HepG2 (cell line): ENCODE data around the gene FBXL12. TPM values are rescaled to one million over a fixed set of nuclear protein-coding genes. Genes with fewer than 3 reads are reported as not detected.
A peak's percentile ranks its signal among the peaks of the same experiment; 100 is the strongest.

Experiments used
- ATF2 ChIP-seq: sonication (generic); formaldehyde crosslinking; IDR thresholded peaks from 2 replicates; pipeline ENCODE4 v1.4.0; 2020; ENCODE audit warnings: missing genetic modification reagents
- CBX5 ChIP-seq: sonication (generic); formaldehyde crosslinking; IDR thresholded peaks from 2 replicates; pipeline ENCODE4 v1.4.0; 2020; ENCODE audit warnings: missing genetic modification reagents, borderline replicate concordance
- HNRNPH1 ChIP-seq: fragments of 200-400 bp; formaldehyde crosslinking; optimal IDR thresholded peaks from 2 replicates; pipeline ENCODE3; 2017; ENCODE audit warnings: mild to moderate bottlenecking, low read depth, low read length
- KLF9 ChIP-seq: IDR thresholded peaks from 2 replicates; pipeline ENCODE4 v1.6.1; 2016; ENCODE audit warnings: low read depth
- MBNL3 ChIP-seq: fragments of 250-450 bp; sonication (Bioruptor Pico); conservative IDR thresholded peaks from 2 replicates; pipeline ENCODE4 v1.8.0; 2022; ENCODE audit warnings: mild to moderate bottlenecking, inconsistent platforms
- MYC ChIP-seq: sonication (generic); formaldehyde crosslinking; IDR thresholded peaks from 2 replicates; pipeline ENCODE4 v1.9.0; 2021; ENCODE audit warnings: missing genetic modification reagents, borderline replicate concordance
- NAIF1 ChIP-seq: sonication (generic); formaldehyde crosslinking; IDR thresholded peaks from 2 replicates; pipeline ENCODE4 v1.5.0; 2020; ENCODE audit warnings: mild to moderate bottlenecking, missing genetic modification reagents, borderline replicate concordance
- PATZ1 ChIP-seq: sonication (generic); formaldehyde crosslinking; IDR thresholded peaks from 2 replicates; pipeline ENCODE4 v1.4.0; 2020; ENCODE audit warnings: missing genetic modification reagents
- ZBTB7A ChIP-seq: sonication (generic); formaldehyde crosslinking; IDR thresholded peaks from 2 replicates; pipeline ENCODE4 v1.8.0; 2022; ENCODE audit warnings: mild to moderate bottlenecking, missing genetic modification reagents
- ZKSCAN8 ChIP-seq: IDR thresholded peaks from 2 replicates; pipeline ENCODE4 v1.6.1; 2016; ENCODE audit warnings: borderline replicate concordance, missing genetic modification reagents, missing compliant biosample characterization
- ZMYM2 ChIP-seq: sonication (generic); formaldehyde crosslinking; IDR thresholded peaks from 2 replicates; pipeline ENCODE4 v1.8.0; 2022; ENCODE audit warnings: mild to moderate bottlenecking, missing genetic modification reagents
- ZNF562 ChIP-seq: sonication (generic); formaldehyde crosslinking; IDR thresholded peaks from 2 replicates; pipeline ENCODE4 v1.8.0; 2022; ENCODE audit warnings: missing genetic modification reagents, borderline replicate concordance
- ZNF646 ChIP-seq: sonication (generic); formaldehyde crosslinking; IDR thresholded peaks from 2 replicates; pipeline ENCODE4 v1.9.0; 2021; ENCODE audit warnings: mild to moderate bottlenecking, missing genetic modification reagents
- ZNF782 ChIP-seq: sonication (generic); formaldehyde crosslinking; IDR thresholded peaks from 2 replicates; pipeline ENCODE4 v1.4.0; 2020; ENCODE audit warnings: missing genetic modification reagents, mild to moderate bottlenecking, borderline replicate concordance
- ZNF879 ChIP-seq: sonication (generic); formaldehyde crosslinking; IDR thresholded peaks from 2 replicates; pipeline ENCODE4 v1.8.1; 2023; ENCODE audit warnings: missing genetic modification reagents
- ZSCAN21 ChIP-seq: sonication (generic); formaldehyde crosslinking; IDR thresholded peaks from 2 replicates; pipeline ENCODE4 v1.8.0; 2022; ENCODE audit warnings: mild to moderate bottlenecking, missing genetic modification reagents, moderate library complexity, borderline replicate concordance
- ZSCAN9 ChIP-seq: IDR thresholded peaks from 2 replicates; pipeline ENCODE4 v1.6.1; 2016; ENCODE audit warnings: borderline replicate concordance
- polyA plus RNA-seq, 8 experiments: library from polyadenylated mRNA; depleted of rRNA in 3 of 8; stranded (reverse) in 7 of 8; unstranded in 1 of 8; fragments of >200 nt; fragmentation: Illumina TruSeq in 4 of 8; extraction: Trizol in 4 of 8; gene quantifications; 2 replicates each; pipeline versions ENCODE4 v1.2.1 to v1.2.3, GENCODE V29; 2011 to 2016; ENCODE audit warnings: low read depth in 4 of 8, missing spikeins in 1 of 8, mixed read lengths in 1 of 8; ENCODE audit not compliant: insufficient read depth in 1 of 8
- total RNA-seq, 5 experiments: library from RNA; depleted of rRNA; stranded (reverse); fragments of >200 nt; fragmentation: Illumina TruSeq; extraction: Trizol; gene quantifications; 2 replicates each; pipeline ENCODE4 v1.2.3, GENCODE V29; 2016; ENCODE audit warnings: low read depth in 1 of 5
- TF ChIP-seq, protein P1 (sequence below): sonication (generic); formaldehyde crosslinking; IDR thresholded peaks from 2 replicates; pipeline ENCODE4 v1.5.1; 2020; ENCODE audit warnings: missing genetic modification reagents, mild to moderate bottlenecking, borderline replicate concordance

FBXL12 gene
- total and polyA plus RNA-seq, 2 of the 13 experiments (the other 11 are each of a cell fraction or from before 2014, with no cell fraction given), result 20.4 to 23.1 TPM

DNA sequence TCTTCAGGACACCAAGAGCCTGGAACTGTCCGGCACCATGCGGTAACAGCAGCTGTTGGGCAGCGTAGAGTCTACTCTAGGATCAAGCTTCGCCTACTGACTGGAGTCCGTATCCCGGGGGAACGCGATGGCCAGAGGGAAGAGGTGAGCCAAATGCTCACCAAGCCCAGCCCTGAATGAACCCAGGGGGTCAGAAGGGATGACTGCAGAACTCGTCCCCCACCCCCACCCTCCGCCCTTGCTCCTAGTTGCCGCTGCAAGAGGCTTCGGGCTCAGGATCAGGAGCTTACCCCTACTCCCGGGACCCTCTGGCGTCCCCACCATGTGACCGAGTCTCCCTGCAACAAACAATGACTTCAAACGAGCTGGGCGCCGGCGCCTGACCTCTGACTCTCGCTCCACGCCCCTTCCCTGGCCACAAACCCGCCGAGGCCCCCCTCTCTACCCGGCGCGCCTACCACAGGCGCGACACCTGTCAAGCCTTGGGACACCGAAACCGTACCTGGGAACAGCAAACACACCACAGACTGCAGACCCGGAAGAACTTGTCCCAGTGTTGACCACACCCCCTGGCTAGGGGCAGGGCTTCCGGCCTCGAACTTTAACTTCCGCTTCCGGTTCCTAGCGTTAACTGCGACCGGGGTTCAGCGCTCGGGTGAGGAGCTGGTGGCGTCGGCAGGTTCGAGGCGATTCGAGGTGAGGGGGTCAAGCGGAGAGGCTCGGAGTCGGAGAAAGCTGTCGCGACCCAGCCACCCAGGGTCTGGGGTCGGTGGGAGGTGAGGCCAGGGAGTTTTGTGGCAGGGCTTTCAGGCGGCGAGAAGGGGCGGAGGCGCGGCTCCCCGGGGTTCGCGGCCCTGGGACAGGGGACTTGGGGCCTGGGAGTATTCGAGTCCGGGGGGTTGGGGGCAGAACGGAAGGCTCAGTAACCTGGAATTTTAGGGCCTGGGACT, 8.7 kb upstream of the FBXL12 start, which contains the start of gene UBL5 (continued):
- TF ChIP-seq ZBTB7A (CRISPR knock-in tag) (no peak), ZNF646 (CRISPR knock-in tag) (no peak), CBX5 (CRISPR knock-in tag) (no peak), ZNF879 (no peak), MBNL3 (CRISPR knock-in tag) (no peak), PATZ1 (CRISPR knock-in tag) (peak; percentile 64), NAIF1 (no peak), ZSCAN9 (CRISPR knock-in tag) (peak; percentile 62; the same call in 1 of the 2 replicates), KLF9 (CRISPR knock-in tag) (peak; percentile 96), ATF2 (CRISPR knock-in tag) (peak; percentile 62; the same call in 1 of the 2 replicates), MYC (CRISPR knock-in tag) (peak; percentile 81), ZNF562 (CRISPR knock-in tag) (no peak), ZMYM2 (no peak), HNRNPH1 (no peak), ZNF782 (peak; percentile 86; the same call in 1 of the 2 replicates), ZKSCAN8 (peak; percentile 23; the same call in 1 of the 2 replicates), ZSCAN21 (CRISPR knock-in tag) (0 out of 2 replicates have a peak, but pooled peaks have one; percentile 16)
- TF ChIP-seq, protein P1, sequence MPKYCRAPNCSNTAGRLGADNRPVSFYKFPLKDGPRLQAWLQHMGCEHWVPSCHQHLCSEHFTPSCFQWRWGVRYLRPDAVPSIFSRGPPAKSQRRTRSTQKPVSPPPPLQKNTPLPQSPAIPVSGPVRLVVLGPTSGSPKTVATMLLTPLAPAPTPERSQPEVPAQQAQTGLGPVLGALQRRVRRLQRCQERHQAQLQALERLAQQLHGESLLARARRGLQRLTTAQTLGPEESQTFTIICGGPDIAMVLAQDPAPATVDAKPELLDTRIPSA (CRISPR knock-in tag), result no peak
